Liver (tissue), 9 donors: Measurements from ENCODE around the gene SNRPB. TPM values are rescaled to one million over a fixed set of nuclear protein-coding genes. Genes with fewer than 3 reads are reported as not detected.

Experiments used
- DNase-seq: peaks from one replicate; pipeline ENCODE4 v3.0.0-alpha.2; 2017; ENCODE audit warnings: low spot score
- H3K27ac ChIP-seq, 2 donors: one replicate each; pipeline ENCODE4 v1.7.0; 2013; ENCODE audit warnings: inconsistent platforms in 2 of 2, low read length in 2 of 2, control low read depth in 1 of 2, low read depth in 1 of 2, mild to moderate bottlenecking in 1 of 2
- H3K27me3 ChIP-seq, 4 donors: one replicate each; pipeline versions ENCODE4 v1.6.1 to v1.7.0; 2013; ENCODE audit warnings: low read length in 3 of 4, inconsistent platforms in 1 of 4, mild to moderate bottlenecking in 1 of 4, moderate library complexity in 1 of 4; ENCODE audit not compliant: control insufficient read depth in 4 of 4, insufficient read depth in 4 of 4
- H3K36me3 ChIP-seq, 4 donors: one replicate each; pipeline versions ENCODE4 v1.6.1 to v1.7.0; 2013; ENCODE audit warnings: low read length in 3 of 4, mild to moderate bottlenecking in 3 of 4, low read depth in 1 of 4, moderate library complexity in 1 of 4; ENCODE audit not compliant: control insufficient read depth in 4 of 4, insufficient read depth in 3 of 4
- H3K4me1 ChIP-seq, 4 donors: one replicate each; pipeline versions ENCODE4 v1.6.1 to v1.7.0; 2013; ENCODE audit warnings: low read length in 3 of 4, mild to moderate bottlenecking in 3 of 4, moderate library complexity in 1 of 4; ENCODE audit not compliant: control insufficient read depth in 4 of 4, insufficient read depth in 4 of 4
- H3K4me3 ChIP-seq, 3 donors: one replicate each; pipeline versions ENCODE4 v1.6.1 to v1.7.0; 2013; ENCODE audit warnings: low read length in 3 of 3, control low read depth in 1 of 3, low read depth in 1 of 3, mild to moderate bottlenecking in 1 of 3
- H3K9ac ChIP-seq, 2 donors: one replicate each; pipeline ENCODE4 v1.7.0; 2013; ENCODE audit warnings: low read length in 2 of 2, mild to moderate bottlenecking in 2 of 2, moderate library complexity in 2 of 2, control low read depth in 1 of 2, low read depth in 1 of 2
- H3K9me3 ChIP-seq, 4 donors: one replicate each; pipeline versions ENCODE4 v1.6.1 to v1.7.0; 2013; ENCODE audit warnings: low read length in 3 of 4; ENCODE audit not compliant: control insufficient read depth in 4 of 4
- ATF3 ChIP-seq: IDR thresholded peaks from 2 replicates; pipeline ENCODE4 v1.6.1; 2016; ENCODE audit warnings: antibody characterized with exemption
- CTCF ChIP-seq: fragments of 150-350 bp; IDR thresholded peaks from 2 replicates; pipeline ENCODE4 v1.5.1; 2017; ENCODE audit warnings: improper control_type of control experiment, low read depth, low read length; ENCODE audit not compliant: missing input control
- EGR1 ChIP-seq, 2 donors: IDR thresholded peaks; 2 replicates each; pipeline ENCODE4 v1.6.1; 2016 to 2018; ENCODE audit warnings: antibody characterized with exemption in 2 of 2, low read depth in 2 of 2
- FOXA1 ChIP-seq: IDR thresholded peaks from 2 replicates; pipeline ENCODE4 v1.6.1; 2016; ENCODE audit warnings: antibody characterized with exemption
- FOXA2 ChIP-seq: IDR thresholded peaks from 2 replicates; pipeline ENCODE4 v1.6.1; 2016; ENCODE audit warnings: antibody characterized with exemption
- GABPA ChIP-seq, 2 donors: IDR thresholded peaks in 1 of 2; conservative IDR thresholded peaks in 1 of 2; 2 replicates each; pipeline ENCODE4 v1.6.1; 2016; ENCODE audit warnings: antibody characterized with exemption in 2 of 2, mild to moderate bottlenecking in 1 of 2, moderate library complexity in 1 of 2
- HNF4A ChIP-seq, 2 donors: conservative IDR thresholded peaks; 2 replicates each; pipeline ENCODE4 v1.6.1; 2016; ENCODE audit warnings: antibody characterized with exemption in 2 of 2, mild to moderate bottlenecking in 2 of 2
- JUND ChIP-seq, 2 donors: IDR thresholded peaks; 2 replicates each; pipeline ENCODE4 v1.6.1; 2016; ENCODE audit warnings: antibody characterized with exemption in 2 of 2
- MAX ChIP-seq: IDR thresholded peaks from 2 replicates; pipeline ENCODE4 v1.6.1; 2016; ENCODE audit warnings: antibody characterized with exemption
- NR2F2 ChIP-seq: IDR thresholded peaks from 2 replicates; pipeline ENCODE4 v1.6.1; 2016; ENCODE audit warnings: antibody characterized with exemption
- RAD21 ChIP-seq, 2 donors: IDR thresholded peaks; 2 replicates each; pipeline ENCODE4 v1.6.1; 2016; ENCODE audit warnings: antibody characterized with exemption in 2 of 2, mild to moderate bottlenecking in 2 of 2
- REST ChIP-seq: IDR thresholded peaks from 2 replicates; pipeline ENCODE4 v1.6.1; 2016; ENCODE audit warnings: antibody characterized with exemption, mild to moderate bottlenecking
- RXRA ChIP-seq, 2 donors: IDR thresholded peaks; 2 replicates each; pipeline ENCODE4 v1.6.1; 2017 to 2018; ENCODE audit warnings: antibody characterized with exemption in 2 of 2, mild to moderate bottlenecking in 1 of 2
- SP1 ChIP-seq: IDR thresholded peaks from 2 replicates; pipeline ENCODE4 v1.6.1; 2018; ENCODE audit warnings: antibody characterized with exemption, mild to moderate bottlenecking
- TAF1 ChIP-seq: conservative IDR thresholded peaks from 2 replicates; pipeline ENCODE4 v1.6.1; 2016; ENCODE audit warnings: antibody characterized with exemption, mild to moderate bottlenecking
- YY1 ChIP-seq: IDR thresholded peaks from 2 replicates; pipeline ENCODE4 v1.6.1; 2016; ENCODE audit warnings: antibody characterized with exemption, mild to moderate bottlenecking
- ZBTB33 ChIP-seq: IDR thresholded peaks from 2 replicates; pipeline ENCODE4 v1.6.1; 2016; ENCODE audit warnings: antibody characterized with exemption
- whole genome bisulfite sequencing: extraction: QIAGEN DNeasy Blood & Tissue Kit; methylation state at CpG from one replicate; pipeline ENCODE4 v1.1.7; 2013; 5-methylcytosine and 5-hydroxymethylcytosine counted together
- polyA plus RNA-seq, 2 donors: library from polyadenylated mRNA; stranded (reverse) in 1 of 2; unstranded in 1 of 2; fragments of 200-250 nt in 1 of 2; fragments of >200 nt in 1 of 2; fragmentation: Nextera tagmentation in 1 of 2; extraction: Ambion mirVana in 1 of 2; gene quantifications; one replicate each; pipeline versions ENCODE4 v1.2.1 to v1.2.3, GENCODE V29; 2013 to 2015
- total RNA-seq, 2 donors: library from RNA; depleted of rRNA; stranded (reverse); fragments of >200 nt; gene quantifications; one replicate each; pipeline ENCODE4 v1.2.3, GENCODE V29; 2014
- donor health status: healthy.
- donor health status: healthy.
- donor health status: healthy.
- donor health status: healthy.
- donor health status: healthy.

The SNRPB gene
- total and polyA plus RNA-seq, 4 donors, result 42.3 to 111 (median 72.6) TPM

- no peak for DNase-seq
- Histone ChIP-seq H3K4me1 (no peaks in the 10 kb centered on the region), H3K4me3 (no peak overlapping the region), H3K27me3 (no peaks in the 10 kb centered on the region), H3K9me3 (peaks cover 0 to 3% (median 0%) of the 10 kb centered on the region in 4 donors), H3K36me3 (no peaks in the 10 kb centered on the region), H3K27ac (no peak overlapping the region), H3K9ac (no peak overlapping the region)
- 80% methylated on average over 5 of the region's 5 CpGs for WGBS
- TF ChIP-seq NR2F2 (no peak), RAD21 (IDR thresholded peaks at IDR 0.05) (peak in 1 of 2 donors; percentile 37), REST (no peak), FOXA1 (no peak), YY1 (no peak), HNF4A (conservative IDR thresholded peaks at IDR 0.05) (no peak), CTCF (peak; percentile 18), EGR1 (IDR thresholded peaks at IDR 0.05; ENCODE audit: low read depth in 2 of 2) (no peak), MAX (no peak)
These were observed 49.3 kb downstream of the SNRPB start for GRCh38 chr20:2421247-2421646.

- Histone ChIP-seq H3K27ac (no peak overlapping the region), H3K4me1 (no peaks in the 10 kb centered on the region), H3K9ac (no peak overlapping the region), H3K36me3 (no peaks in the 10 kb centered on the region), H3K27me3 (no peaks in the 10 kb centered on the region), H3K4me3 (no peak overlapping the region), H3K9me3 (peaks cover 0 to 3% (median 0%) of the 10 kb centered on the region in 4 donors)
- no peak for DNase-seq
- TF ChIP-seq ATF3 (no peak), HNF4A (conservative IDR thresholded peaks at IDR 0.05) (no peak), RXRA (IDR thresholded peaks at IDR 0.05) (no peak), REST (no peak), EGR1 (IDR thresholded peaks at IDR 0.05; ENCODE audit: low read depth in 2 of 2) (no peak), NR2F2 (no peak), SP1 (no peak), FOXA2 (no peak), JUND (IDR thresholded peaks at IDR 0.05) (no peak), ZBTB33 (no peak), YY1 (no peak), RAD21 (IDR thresholded peaks at IDR 0.05) (no peak), GABPA (IDR thresholded peaks at IDR 0.05 in 1 of 2, conservative IDR thresholded peaks at IDR 0.05 in 1 of 2) (no peak), TAF1 (no peak), CTCF (no peak)
- WGBS, result 61% methylated on average over 1 of the region's 1 CpG
These were observed 50.1 kb downstream of the SNRPB start for GRCh38 chr20:2420510-2420909.
